ENCODE data around the gene LCP2. TPM values are rescaled to one million over a fixed set of nuclear protein-coding genes. Genes with fewer than 3 reads are reported as not detected.

The LCP2 gene
- polyA plus RNA-seq, 2 of the 4 experiments (the other 2 are of a cell fraction) = not detected

DNA sequence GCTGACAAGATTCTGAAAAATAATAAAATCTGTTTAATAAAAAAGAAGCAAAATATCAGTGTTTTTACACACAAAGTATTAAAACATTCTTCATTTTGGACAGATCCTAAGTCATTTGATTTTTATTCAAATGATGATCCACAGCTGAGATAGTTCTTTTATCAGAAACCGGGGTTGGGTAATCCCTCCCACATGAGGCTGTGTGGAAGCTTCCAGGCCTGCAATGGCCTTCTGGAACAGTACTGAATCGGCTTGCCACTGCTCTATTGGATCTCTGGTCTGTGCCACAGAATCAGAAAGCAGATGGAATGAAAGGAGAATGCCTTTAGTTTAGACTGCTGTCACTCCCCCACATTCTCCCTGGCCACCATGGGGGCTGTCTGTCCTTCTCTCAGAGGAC is 70.9 kb downstream of the LCP2 start:
- TF ChIP-seq RARB (CRISPR knock-in tag; IDR thresholded peaks at IDR 0.05) = no peak
- no peak for TF ChIP-seq RAD21 (conservative IDR thresholded peaks at IDR 0.05 in 1 of 2, IDR thresholded peaks at IDR 0.05 in 1 of 2)
- TF ChIP-seq MAZ (IDR thresholded peaks at IDR 0.05; ENCODE audit: borderline replicate concordance, low read depth, low read length) = no peak
- TF ChIP-seq EP300 (IDR thresholded peaks at IDR 0.05) = no peak
- TF ChIP-seq, protein P1, sequence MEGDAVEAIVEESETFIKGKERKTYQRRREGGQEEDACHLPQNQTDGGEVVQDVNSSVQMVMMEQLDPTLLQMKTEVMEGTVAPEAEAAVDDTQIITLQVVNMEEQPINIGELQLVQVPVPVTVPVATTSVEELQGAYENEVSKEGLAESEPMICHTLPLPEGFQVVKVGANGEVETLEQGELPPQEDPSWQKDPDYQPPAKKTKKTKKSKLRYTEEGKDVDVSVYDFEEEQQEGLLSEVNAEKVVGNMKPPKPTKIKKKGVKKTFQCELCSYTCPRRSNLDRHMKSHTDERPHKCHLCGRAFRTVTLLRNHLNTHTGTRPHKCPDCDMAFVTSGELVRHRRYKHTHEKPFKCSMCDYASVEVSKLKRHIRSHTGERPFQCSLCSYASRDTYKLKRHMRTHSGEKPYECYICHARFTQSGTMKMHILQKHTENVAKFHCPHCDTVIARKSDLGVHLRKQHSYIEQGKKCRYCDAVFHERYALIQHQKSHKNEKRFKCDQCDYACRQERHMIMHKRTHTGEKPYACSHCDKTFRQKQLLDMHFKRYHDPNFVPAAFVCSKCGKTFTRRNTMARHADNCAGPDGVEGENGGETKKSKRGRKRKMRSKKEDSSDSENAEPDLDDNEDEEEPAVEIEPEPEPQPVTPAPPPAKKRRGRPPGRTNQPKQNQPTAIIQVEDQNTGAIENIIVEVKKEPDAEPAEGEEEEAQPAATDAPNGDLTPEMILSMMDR (IDR thresholded peaks at IDR 0.05) = no peak
- TF ChIP-seq NPAS2 (CRISPR knock-in tag; IDR thresholded peaks at IDR 0.05; ENCODE audit: borderline replicate concordance) = no peak
- no peak for TF ChIP-seq POLR2A (IDR thresholded peaks at IDR 0.05; ENCODE audit: low read length)
- no peak for TF ChIP-seq SREBF2 (IDR thresholded peaks at IDR 0.05)
- TF ChIP-seq ZFP36 (IDR thresholded peaks at IDR 0.05; ENCODE audit: borderline replicate concordance, partially characterized antibody) = no peak
- TF ChIP-seq, protein P2, sequence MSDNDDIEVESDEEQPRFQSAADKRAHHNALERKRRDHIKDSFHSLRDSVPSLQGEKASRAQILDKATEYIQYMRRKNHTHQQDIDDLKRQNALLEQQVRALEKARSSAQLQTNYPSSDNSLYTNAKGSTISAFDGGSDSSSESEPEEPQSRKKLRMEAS (IDR thresholded peaks at IDR 0.05) = no peak
- no peak for TF ChIP-seq EHF (CRISPR knock-in tag; IDR thresholded peaks at IDR 0.05)
- no peak for TF ChIP-seq TFCP2L1 (CRISPR knock-in tag; IDR thresholded peaks at IDR 0.05)
- no peak for TF ChIP-seq CBX8 (IDR thresholded peaks at IDR 0.05)
- no peak for TF ChIP-seq JUN (IDR thresholded peaks at IDR 0.05)
- no peak for TF ChIP-seq RFX5 (IDR thresholded peaks at IDR 0.05)
- TF ChIP-seq, protein P3, sequence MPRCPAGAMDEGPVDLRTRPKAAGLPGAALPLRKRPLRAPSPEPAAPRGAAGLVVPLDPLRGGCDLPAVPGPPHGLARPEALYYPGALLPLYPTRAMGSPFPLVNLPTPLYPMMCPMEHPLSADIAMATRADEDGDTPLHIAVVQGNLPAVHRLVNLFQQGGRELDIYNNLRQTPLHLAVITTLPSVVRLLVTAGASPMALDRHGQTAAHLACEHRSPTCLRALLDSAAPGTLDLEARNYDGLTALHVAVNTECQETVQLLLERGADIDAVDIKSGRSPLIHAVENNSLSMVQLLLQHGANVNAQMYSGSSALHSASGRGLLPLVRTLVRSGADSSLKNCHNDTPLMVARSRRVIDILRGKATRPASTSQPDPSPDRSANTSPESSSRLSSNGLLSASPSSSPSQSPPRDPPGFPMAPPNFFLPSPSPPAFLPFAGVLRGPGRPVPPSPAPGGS (IDR thresholded peaks at IDR 0.05) = no peak
- no peak for TF ChIP-seq KDM1A (IDR thresholded peaks at IDR 0.05; ENCODE audit: low read depth)
- TF ChIP-seq GATA3 (IDR thresholded peaks at IDR 0.05; ENCODE audit: borderline replicate concordance) = no peak
- TF ChIP-seq CEBPB (IDR thresholded peaks at IDR 0.05) = no peak
- ChIA-PET CTCF (interaction anchor here (0.8 to 10.0 kb wide), 29 partner anchors 9 to 406 kb away, joined by 3 to 270 read pairs (median 5); partner anchors contain the start of gene KCNMB1), POLR2A (no interaction called here)
- DNase-seq (ENCODE audit: low read depth in 1 of 2, low spot score in 1 of 2) (no peak), FAIRE-seq (no peak), ATAC-seq (no peak)
- H3K4me3 ChIP-seq = no peak overlapping the region
- H3K4me2 ChIP-seq = no peak overlapping the region
- WGBS (ENCODE audit: missing lambda C conversion rate) = 50% methylated on average over 2 of the region's 2 CpGs
- H3K4me1 ChIP-seq = no peaks in the 10 kb centered on the region
- H3K27ac ChIP-seq = no peak overlapping the region
- H3K9me3 ChIP-seq = no peaks in the 10 kb centered on the region

DNA sequence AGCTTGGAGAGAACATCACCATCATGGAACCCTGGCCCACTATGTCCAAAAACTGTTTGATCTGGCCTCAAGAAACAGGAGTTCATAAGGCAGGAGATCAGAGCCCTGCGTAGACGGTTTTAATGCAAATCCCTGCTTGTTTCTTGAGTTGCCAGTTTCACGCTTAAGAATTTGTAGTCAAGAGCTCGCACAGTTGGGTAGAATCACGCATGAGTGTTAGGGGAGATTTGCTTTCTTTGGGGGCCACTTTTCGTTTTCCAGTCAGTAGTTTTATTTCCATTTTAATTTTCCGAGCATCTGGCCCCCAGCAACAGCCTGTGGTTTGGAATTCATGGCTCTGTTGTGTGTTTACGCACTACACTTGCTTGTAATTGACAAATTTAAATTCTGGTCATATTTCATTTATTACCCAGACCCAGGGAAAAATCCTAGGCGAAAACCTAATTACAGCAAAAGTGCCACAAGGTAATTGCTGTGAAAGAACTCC is 71.4 kb downstream of the LCP2 start:
- CTCF ChIA-PET = interaction anchor here (0.7 to 10.0 kb wide), 54 partner anchors 8 to 468 kb away, joined by 3 to 270 read pairs (median 4); partner anchors contain the start of gene KCNMB1
- WGBS (ENCODE audit: missing lambda C conversion rate) = 64% methylated on average over 9 of the region's 9 CpGs

More for the DNA sequence above, 71.4 kb downstream of the LCP2 start:
- POLR2A ChIA-PET = no interaction called here
- no peaks in the 10 kb centered on the region for H3K9me3 ChIP-seq
- TF ChIP-seq, protein P1 (IDR thresholded peaks at IDR 0.05) = no peak; the same call in 2 of the 3 replicates
- TF ChIP-seq, protein P2 (IDR thresholded peaks at IDR 0.05) = no peak
- TF ChIP-seq SREBF2 (IDR thresholded peaks at IDR 0.05) (no peak), HOXB5 (CRISPR knock-in tag; IDR thresholded peaks at IDR 0.05) (no peak), RFX5 (IDR thresholded peaks at IDR 0.05) (no peak), PHF8 (IDR thresholded peaks at IDR 0.05; ENCODE audit: borderline replicate concordance, low read depth) (no peak), NPAS2 (CRISPR knock-in tag; IDR thresholded peaks at IDR 0.05; ENCODE audit: borderline replicate concordance) (no peak), ZC3H11A (IDR thresholded peaks at IDR 0.05) (no peak), POLR2AphosphoS2 (conservative IDR thresholded peaks at IDR 0.05; ENCODE audit: low read length) (no peak), ZSCAN20 (CRISPR knock-in tag; IDR thresholded peaks at IDR 0.05) (no peak), EP300 (IDR thresholded peaks at IDR 0.05) (no peak)
- TF ChIP-seq, protein P4, sequence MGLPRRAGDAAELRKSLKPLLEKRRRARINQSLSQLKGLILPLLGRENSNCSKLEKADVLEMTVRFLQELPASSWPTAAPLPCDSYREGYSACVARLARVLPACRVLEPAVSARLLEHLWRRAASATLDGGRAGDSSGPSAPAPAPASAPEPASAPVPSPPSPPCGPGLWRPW (IDR thresholded peaks at IDR 0.05) = no peak
- TF ChIP-seq, protein P5, sequence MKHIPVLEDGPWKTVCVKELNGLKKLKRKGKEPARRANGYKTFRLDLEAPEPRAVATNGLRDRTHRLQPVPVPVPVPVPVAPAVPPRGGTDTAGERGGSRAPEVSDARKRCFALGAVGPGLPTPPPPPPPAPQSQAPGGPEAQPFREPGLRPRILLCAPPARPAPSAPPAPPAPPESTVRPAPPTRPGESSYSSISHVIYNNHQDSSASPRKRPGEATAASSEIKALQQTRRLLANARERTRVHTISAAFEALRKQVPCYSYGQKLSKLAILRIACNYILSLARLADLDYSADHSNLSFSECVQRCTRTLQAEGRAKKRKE (CRISPR knock-in tag; IDR thresholded peaks at IDR 0.05; ENCODE audit: low read depth) = no peak
- H3K4me2 ChIP-seq = no peak overlapping the region
- DNase-seq (ENCODE audit: low read depth in 1 of 2, low spot score in 1 of 2) = no peak
- no peaks in the 10 kb centered on the region for H3K4me1 ChIP-seq
- H3K4me3 ChIP-seq = no peak overlapping the region
- no peak for FAIRE-seq
- ATAC-seq = no peak
- no peak overlapping the region for H3K27ac ChIP-seq

Measured in A549 (cell line).